Right ventricle myocardium inferior (tissue), 1 donor: ENCODE data around the gene TES. TPM values are rescaled to one million over a fixed set of nuclear protein-coding genes. Genes with fewer than 3 reads are reported as not detected.

Experiments used
- ATAC-seq: fragments of 200-7000 bp; cut with Tn5 transposase; one replicate; pipeline ENCODE4 v1.9.1; 2020; ENCODE audit warnings: mild to moderate bottlenecking, moderate library complexity
- DNase-seq: peaks from one replicate; pipeline ENCODE4 v3.0.0; 2021; ENCODE audit errors: missing footprints
- intact Hi-C: fragments of 100-400 bp; cut with DNase I; formaldehyde crosslinking; loops from one replicate; pipeline ENCODE4 v1.11.0; 2022
- total RNA-seq: library from RNA; stranded (reverse); fragmentation: NEBNext Ultra II Directional; extraction: Animal tissue kit (Norgen Biotek cat#: 25700); gene quantifications from one replicate; pipeline ENCODE4 v1.2.1, GENCODE V29; 2021
- donor health status: DM: no; HTN: yes; CAD: no; lungs with severe emphysema.

The TES gene
- total RNA-seq, 1 donor from 2014 or later: 21.2 TPM

DNA sequence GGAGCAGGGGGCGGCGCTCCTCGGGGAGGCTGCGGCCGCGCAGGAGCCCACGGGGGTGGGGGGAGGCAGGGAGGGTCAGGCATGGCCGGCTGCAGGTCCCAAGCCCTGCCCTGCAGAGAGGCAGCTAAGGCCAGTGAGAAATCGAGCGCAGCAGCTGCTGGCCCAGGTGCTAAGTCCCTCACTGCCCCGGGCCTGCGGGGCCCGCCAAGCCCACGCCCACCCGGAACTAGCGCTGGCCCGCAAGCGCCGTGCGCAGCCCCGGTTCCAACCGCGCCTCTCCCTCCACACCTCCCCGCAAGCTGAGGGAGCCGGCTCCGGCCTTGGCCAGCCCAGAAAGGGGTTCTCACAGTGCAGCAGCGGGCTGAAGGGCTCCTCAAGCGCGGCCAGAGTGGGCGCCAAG is 28.3 kb upstream of the TES start:
- no peak for ATAC-seq
- intact Hi-C loops: no loop called here
- no peak for DNase-seq

DNA sequence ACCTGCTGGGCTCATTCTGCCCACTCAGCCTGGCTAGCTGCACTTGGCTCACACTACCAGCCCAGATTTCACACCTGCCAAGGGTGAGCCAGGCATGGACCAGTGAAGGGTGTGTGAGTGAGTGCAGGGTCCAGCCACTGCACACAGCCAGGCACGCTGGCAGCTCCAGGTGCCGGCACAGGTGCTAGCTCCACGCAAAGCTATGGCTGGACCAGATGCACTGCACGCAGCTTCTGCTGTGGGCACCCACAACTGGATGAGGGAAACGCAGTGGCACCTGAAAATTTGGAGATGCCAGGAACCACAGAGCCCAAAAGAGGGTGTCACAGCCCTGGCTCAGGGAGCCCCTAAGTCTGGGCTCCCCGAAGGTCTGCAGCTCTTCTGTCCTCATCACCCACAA is 24.9 kb upstream of the TES start:
- ATAC-seq (no peak), DNase-seq (no peak)
- intact Hi-C loops: no loop called here

DNA sequence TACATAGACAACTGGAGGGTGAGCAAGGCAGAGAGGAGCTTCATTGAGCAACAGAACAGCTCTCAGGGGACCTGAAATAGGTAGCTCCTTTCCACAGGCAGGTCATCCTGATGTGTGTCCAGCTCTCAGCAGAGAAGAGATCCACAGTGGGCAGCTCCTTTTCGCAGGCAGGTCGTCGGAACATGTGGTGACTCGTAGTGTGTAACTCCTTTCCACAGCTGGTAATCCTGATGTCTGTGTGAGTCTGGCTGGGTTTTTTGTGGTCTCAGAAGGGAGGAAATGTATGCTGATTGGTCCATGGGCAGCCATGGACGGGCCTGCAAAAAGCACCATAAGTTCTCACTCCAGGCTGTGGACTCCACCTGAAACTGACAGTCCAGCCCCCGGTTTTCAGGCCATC is 24.4 kb upstream of the TES start:
- ATAC-seq (no peak), DNase-seq (no peak)
- intact Hi-C loops: no loop called here

- DNase-seq (no peak), ATAC-seq (no peak)
- intact Hi-C loops: no loop called here
Observed at GRCh38 chr7:116187400-116187799, 22.9 kb upstream of the TES start.

DNA sequence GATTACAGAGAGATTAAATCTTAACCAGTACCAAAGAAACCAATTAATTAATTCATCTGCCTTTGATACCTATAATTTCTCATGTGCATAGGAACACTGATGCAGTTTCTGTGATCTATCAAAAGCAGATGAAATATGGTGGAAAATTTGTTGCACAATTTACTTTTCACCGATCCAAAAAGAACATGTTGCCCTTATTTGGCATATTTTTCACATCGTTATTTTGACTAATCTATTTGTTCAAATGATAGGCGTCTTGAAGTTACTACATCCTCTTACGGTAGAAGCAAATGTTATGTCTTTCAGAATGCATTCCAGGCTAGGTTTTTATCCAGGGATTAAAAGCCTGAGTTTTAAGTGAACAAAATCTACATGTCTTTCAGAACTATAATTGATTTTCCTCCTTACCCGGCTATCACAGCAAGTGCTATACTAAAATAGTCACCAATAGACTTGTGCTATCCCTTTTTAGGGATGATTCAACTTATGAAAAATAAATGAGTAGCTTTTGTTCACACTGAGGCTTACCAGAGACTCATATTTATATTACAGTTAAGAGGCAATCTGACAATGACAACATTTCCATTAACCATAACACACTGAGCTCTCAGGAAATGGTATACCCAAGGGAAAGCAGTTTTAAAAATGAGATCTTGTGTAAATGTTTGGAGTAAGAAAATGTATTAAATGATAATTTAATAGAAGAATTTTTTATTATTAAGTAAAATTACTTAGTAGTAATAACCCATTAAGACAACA is 16.8 kb upstream of the TES start:
- ATAC-seq: no peak
- intact Hi-C loops: no loop called here
- DNase-seq: no peak

GRCh38 chr7:116194115-116194514 is 16.2 kb upstream of the TES start:
- intact Hi-C loops: no loop called here
- DNase-seq: no peak
- ATAC-seq: no peak

DNA sequence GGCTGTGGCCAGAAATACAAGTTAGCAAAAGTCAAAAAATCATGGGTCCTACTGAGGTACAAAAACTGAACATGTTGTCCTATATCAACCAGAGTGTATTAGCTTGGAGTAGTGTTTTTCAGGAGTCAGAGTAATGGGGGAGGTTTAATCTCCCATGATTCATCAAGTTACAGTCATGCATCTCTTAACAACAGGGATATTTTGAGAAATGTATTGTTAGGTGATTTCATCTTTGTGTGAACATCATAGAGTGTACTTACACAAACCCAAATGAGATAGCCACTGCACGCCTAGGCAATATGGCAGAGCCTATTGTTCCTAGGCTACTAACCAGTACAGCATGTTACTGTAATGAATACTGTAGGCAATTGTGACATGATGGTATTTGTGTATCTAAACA is 14.9 kb upstream of the TES start:
- intact Hi-C loops: no loop called here
- DNase-seq: no peak
- no peak for ATAC-seq

DNA sequence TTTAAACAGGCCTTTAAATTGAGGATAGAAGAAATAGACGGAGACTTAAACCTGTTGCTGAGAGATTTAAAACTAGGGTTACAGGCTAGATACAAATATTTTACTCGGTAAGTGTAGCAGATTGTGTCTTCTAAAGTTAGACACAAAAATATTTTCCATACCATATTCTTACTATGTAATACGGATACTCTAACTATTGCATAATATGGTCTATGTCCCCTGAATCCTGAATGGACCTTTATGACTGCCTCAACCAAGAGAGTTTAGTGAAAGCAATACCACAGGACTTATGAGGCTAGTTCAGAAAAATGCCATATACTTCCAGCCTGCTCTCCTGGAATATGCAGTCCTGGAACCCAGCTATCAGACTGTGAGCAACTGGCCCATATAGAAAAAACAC is 13.4 kb upstream of the TES start:
- intact Hi-C loops: no loop called here
- DNase-seq (no peak), ATAC-seq (no peak)

DNA sequence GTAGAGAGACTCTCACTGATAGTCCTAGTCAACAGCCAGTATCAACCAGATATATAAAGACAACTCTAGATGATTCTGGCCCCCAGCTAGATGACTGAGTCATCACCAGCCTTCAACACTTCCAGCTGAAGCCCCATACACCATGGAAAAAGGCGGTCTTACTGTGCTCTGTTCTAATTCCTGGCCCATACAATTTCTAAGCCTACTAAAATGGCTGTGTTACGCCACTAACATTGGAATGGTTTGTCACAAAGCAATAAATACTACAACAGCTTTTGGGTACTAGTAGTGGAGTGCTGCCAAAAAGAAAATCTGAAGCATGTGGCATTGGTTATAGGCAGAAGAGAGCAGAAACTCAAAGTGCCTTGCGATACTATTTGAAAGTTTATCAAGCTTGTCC is 13.0 kb upstream of the TES start:
- intact Hi-C loops: no loop called here
- ATAC-seq: no peak
- no peak for DNase-seq

GRCh38 chr7:116198748-116199410 is 11.5 kb upstream of the TES start:
- intact Hi-C loops: no loop called here
- no peak for DNase-seq
- ATAC-seq: no peak

- ATAC-seq (no peak), DNase-seq (no peak)
- intact Hi-C loops: no loop called here
Observed at GRCh38 chr7:116200963-116201362, 9.4 kb upstream of the TES start.

DNA sequence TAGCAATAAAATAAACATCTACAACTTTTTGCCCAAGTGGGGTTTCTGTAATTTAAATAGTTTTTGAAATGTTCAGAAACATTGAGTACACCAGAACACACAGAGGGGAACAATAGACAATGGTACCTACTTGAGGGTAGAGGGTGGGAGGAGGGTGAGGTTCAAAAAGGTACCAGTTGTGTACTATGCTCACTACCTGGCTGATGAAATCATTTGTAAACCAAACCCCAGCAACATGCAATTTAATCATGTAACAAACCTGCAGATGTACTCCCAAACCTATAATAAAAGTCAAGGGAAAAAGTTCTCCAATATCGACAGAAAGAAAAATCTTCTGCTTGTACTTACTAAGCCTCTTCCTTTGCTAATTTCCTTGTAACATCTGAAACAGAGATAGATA is 4.2 kb upstream of the TES start:
- intact Hi-C loops: no loop called here
- DNase-seq: no peak
- ATAC-seq: no peak

GRCh38 chr7:116208919-116209318 is 1.4 kb upstream of the TES start:
- intact Hi-C loops: no loop called here
- no peak for DNase-seq
- ATAC-seq: no peak

DNA sequence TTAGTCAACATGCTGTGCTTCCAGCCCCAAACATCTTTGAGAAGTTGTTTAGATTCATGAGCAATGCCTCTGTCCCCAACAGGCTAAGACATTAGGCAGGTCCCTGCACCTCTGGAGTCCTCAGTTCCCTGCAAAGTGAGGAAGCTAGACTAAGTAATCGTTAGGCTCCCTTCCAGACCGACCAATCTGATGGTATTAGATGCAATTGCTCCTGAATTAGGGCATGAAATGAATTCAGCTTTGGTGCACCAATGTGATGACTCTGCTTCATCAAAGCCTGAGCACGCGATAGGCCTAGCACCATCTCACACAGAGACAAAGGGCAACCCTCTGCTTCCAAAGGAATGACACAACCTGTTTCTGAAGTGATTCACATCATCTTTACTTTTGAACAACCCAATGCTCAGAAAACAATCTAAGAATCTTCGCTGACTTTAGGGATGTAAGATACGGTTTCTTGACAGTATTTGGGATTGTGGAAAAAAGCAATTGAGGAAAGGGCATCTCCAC is 723 bp upstream of the TES start:
- intact Hi-C loops: loop anchor here (2.0 kb wide), 1 partner anchor 17 kb away; no protein-coding TSS in a partner anchor
- ATAC-seq (no peak), DNase-seq (no peak)

GRCh38 chr7:116211006-116211912 is 920 bp downstream of the TES start:
- DNase-seq (peak; percentile 83), ATAC-seq (peak; percentile 89)
- intact Hi-C loops: loop anchor here (2.0 kb wide), 1 partner anchor 16 kb away; no protein-coding TSS in a partner anchor

DNA sequence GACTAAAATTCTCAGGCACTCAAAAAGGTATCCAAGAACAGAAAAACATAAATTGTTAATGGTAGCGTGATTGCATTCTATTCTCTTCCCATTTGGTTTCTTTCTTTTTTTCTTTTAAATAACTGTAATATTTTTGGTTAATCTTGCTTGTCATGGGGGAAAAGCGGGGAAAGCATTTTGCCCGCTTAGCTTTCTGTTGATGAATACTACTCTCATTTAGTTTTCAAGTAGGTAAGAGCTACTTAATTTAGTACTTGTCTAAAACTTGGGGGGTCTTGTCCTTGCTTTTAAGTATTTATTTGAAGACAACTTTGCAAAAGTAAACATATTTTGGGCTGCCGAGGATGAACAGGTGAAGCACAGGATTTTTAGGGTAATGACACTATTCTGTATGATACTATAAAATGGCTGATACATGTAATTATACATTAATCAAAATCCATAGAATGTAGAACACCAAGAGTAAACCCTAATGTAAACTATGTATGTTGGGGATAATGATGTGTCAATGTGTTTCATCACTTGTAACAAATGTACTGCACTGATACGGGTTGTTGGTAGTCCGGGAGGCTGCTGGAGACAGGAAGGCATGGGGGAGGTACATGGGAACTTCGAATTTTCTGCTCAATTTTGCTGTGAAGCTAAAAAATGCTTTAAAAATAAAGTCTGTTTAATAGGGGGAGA is 1.7 kb downstream of the TES start:
- ATAC-seq: no peak
- DNase-seq: no peak
- intact Hi-C loops: loop anchor here (2.0 kb wide), 1 partner anchor 15 kb away; no protein-coding TSS in a partner anchor

DNA sequence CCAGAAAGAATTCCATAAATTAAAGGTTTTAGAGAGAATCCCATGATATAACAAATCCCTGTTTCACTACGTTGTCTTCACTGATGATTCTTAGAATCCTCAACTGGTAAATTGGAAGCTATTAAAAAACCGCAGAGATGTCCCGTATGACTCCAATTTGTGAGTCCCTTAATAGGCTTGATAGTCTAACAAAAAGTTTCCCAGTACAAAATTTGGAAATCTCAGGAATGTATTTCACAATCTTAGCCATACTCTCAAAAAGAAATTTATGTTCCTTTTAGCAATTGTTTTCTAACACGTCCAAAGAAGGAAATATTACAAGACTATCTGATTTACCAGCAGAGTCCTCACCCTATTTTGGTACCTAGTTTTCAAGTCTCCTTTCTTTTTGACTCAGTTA is 2.5 kb downstream of the TES start:
- no peak for ATAC-seq
- DNase-seq: no peak

DNA sequence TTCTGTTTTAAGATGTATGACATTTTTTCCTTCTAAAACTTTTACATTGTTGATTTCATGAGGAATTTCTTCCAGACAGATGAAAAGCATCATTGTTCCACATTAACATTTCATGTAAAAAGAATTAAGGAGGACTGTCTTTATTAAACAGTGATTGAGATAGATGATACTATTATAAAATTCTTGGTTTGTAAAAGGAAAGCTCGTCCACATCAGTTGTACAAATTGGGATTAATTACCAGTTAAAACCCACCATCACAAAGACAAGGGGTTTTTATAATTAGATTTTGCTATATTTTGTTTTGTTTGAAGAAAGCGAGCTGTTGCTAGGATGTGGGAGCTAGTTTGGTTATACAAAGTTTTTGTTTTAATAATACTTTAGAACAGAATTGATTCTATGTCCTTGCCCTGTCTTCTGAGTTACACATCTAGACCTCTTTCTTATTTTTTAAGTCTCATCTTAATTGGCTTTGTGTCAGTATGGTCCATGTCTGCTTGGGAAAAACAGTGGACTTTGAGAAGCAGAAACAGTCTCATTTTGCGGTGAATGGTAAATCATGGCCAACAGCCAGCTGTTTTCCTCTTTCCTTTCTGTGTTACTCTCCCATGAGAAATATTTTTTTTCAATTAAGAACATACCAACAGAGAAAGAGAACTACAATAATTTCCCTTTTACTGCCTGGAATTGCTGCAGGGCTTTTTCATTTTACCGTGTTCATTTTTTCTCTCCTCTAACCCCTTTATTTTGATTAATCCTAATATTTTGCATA is 3.2 kb downstream of the TES start:
- no peak for ATAC-seq
- no peak for DNase-seq
- intact Hi-C loops: no loop called here

More for the DNA sequence above, 2.5 kb downstream of the TES start:
- intact Hi-C loops: no loop called here
